ENCODE measurements around the gene BEND3. TPM values are rescaled to one million over a fixed set of nuclear protein-coding genes. Genes with fewer than 3 reads are reported as not detected.
"Not testable (repeated sequence)": the region's sequence is repeated elsewhere in the genome, so short reads cannot be mapped to it uniquely, and the experiment has no call there.

Gene BEND3
- total and polyA plus RNA-seq, 9 donors, result 0.61 to 4.1 (median 2.3) TPM

- H3K36me3 ChIP-seq, result no peaks in the 10 kb centered on the region
- H3K27me3 ChIP-seq, result no peaks in the 10 kb centered on the region
- 11 to 18% (median 13%) methylated on average over 1 of the region's 1 CpG for whole genome bisulfite sequencing, 3 donors
- no peak for DNase-seq
- no peak overlapping the region for H3K4me3 ChIP-seq
- peaks cover 2% of the 10 kb centered on the region for H3K4me1 ChIP-seq (ENCODE audit: insufficient read depth)
- no peaks in the 10 kb centered on the region for H3K9me3 ChIP-seq
- intact Hi-C loops (cut with DNase I), result loop anchor here in 1 of 4 donors (10.0 kb wide), 1 partner anchor 93 kb away; the partner anchor contains the start of gene BEND3
- TF ChIP-seq EP300 (IDR thresholded peaks at IDR 0.05) (no peak), CTCF (IDR thresholded peaks at IDR 0.05) (no peak), POLR2A (IDR thresholded peaks at IDR 0.05) (no peak)
- no peak overlapping the region for H3K27ac ChIP-seq
These were observed 93.7 kb downstream of the BEND3 start for GRCh38 chr6:107021446-107022185.

- Histone ChIP-seq H3K9me3 (no peaks in the 10 kb centered on the region), H3K27me3 (no peaks in the 10 kb centered on the region), H3K4me3 (no peak overlapping the region), H3K27ac (no peak overlapping the region), H3K4me1 (ENCODE audit: insufficient read depth) (peaks cover 2% of the 10 kb centered on the region), H3K36me3 (no peaks in the 10 kb centered on the region)
- TF ChIP-seq POLR2A (IDR thresholded peaks at IDR 0.05) (no peak), CTCF (IDR thresholded peaks at IDR 0.05) (no peak), EP300 (IDR thresholded peaks at IDR 0.05) (no peak)
- WGBS, 3 donors, result 28 to 43% (median 32%) methylated on average over 4 of the region's 4 CpGs
- no peak for DNase-seq
- intact Hi-C loops (cut with DNase I), result loop anchor here in 1 of 4 donors (10.0 kb wide), 1 partner anchor 95 kb away; the partner anchor contains the start of gene BEND3
These were observed 95.1 kb downstream of the BEND3 start for GRCh38 chr6:107020239-107020638.

- not testable (repeated sequence) for H3K9me3 ChIP-seq; H3K4me3 ChIP-seq; H3K4me1 ChIP-seq (ENCODE audit: insufficient read depth); H3K27ac ChIP-seq; H3K27me3 ChIP-seq; H3K36me3 ChIP-seq; DNase-seq
- intact Hi-C loops (cut with DNase I), result loop anchor here in 1 of 4 donors (10.0 kb wide), 1 partner anchor 95 kb away; the partner anchor contains the start of gene BEND3
- 44 to 67% (median 52%) methylated on average over 8 of the region's 8 CpGs for WGBS, 3 donors
These were observed 95.7 kb downstream of the BEND3 start for GRCh38 chr6:107019628-107020027.

- no peak for DNase-seq
- intact Hi-C loops (cut with DNase I), result no loop called here
- no peak for TF ChIP-seq POLR2A (IDR thresholded peaks at IDR 0.05)
- TF ChIP-seq EP300 (IDR thresholded peaks at IDR 0.05), result no peak
- no peak for TF ChIP-seq CTCF (IDR thresholded peaks at IDR 0.05)
- no peak overlapping the region for H3K4me3 ChIP-seq
- peaks cover 2% of the 10 kb centered on the region for H3K4me1 ChIP-seq (ENCODE audit: insufficient read depth)
- no peaks in the 10 kb centered on the region for H3K9me3 ChIP-seq
- H3K27me3 ChIP-seq, result no peaks in the 10 kb centered on the region
- H3K36me3 ChIP-seq, result no peaks in the 10 kb centered on the region
- no peak overlapping the region for H3K27ac ChIP-seq
- 86 to 91% (median 90%) methylated on average over 5 of the region's 5 CpGs for WGBS, 3 donors
These were observed 96.3 kb downstream of the BEND3 start for GRCh38 chr6:107019047-107019446.

Small RNA genes lying within 50 kb of the gene (small RNA-seq; reads per million reads assigned to genes)
- gene RNU6-1299P, result not detected

Other genes with a start within 250 kb of the BEND3 start
- gene CD24, start 140.8 kb downstream of the BEND3 start, total RNA-seq, result 100 to 1,000 TPM in 1 of 7 donors, 10 to 100 TPM in 3, 1 to 10 TPM in 1, under 1 TPM in 2; 0.20 to 139 (median 12.9) TPM
- gene CD24, start 140.8 kb downstream of the BEND3 start, polyA plus RNA-seq, result 1 to 10 TPM in 1 of 2 donors, under 1 TPM in 1; 0.86 to 8.0 TPM
- 10 to 100 TPM in 5 of 7 donors, 1 to 10 TPM in 2; 5.6 to 21.7 (median 17.1) TPM for gene MTRES1, start 87.3 kb downstream of the BEND3 start, total RNA-seq
- 10 to 100 TPM; 15.8 to 33.1 TPM for gene MTRES1, start 87.3 kb downstream of the BEND3 start, polyA plus RNA-seq

Measured in ovary (tissue), 9 donors.